ENCODE results near the gene TOM1. TPM values are rescaled to one million over a fixed set of nuclear protein-coding genes. Genes with fewer than 3 reads are reported as not detected.

TOM1 gene
- total and polyA plus RNA-seq, 2 of the 13 experiments (the other 11 are each of a cell fraction or from before 2014, with no cell fraction given): 30.8 to 87.3 TPM

GRCh38 chr22:35393116-35394010, 93.7 kb downstream of the TOM1 start (continued):
- TF ChIP-seq THAP9 (CRISPR knock-in tag; IDR thresholded peaks at IDR 0.05; ENCODE audit: borderline replicate concordance): no peak
- TF ChIP-seq FOXK2 (IDR thresholded peaks at IDR 0.05): no peak
- TF ChIP-seq BCL6 (CRISPR knock-in tag; IDR thresholded peaks at IDR 0.05): 0 out of 2 replicates have a peak, but pooled peaks have one; percentile 9
- TF ChIP-seq HOMEZ (CRISPR knock-in tag; IDR thresholded peaks at IDR 0.05; ENCODE audit: low read depth): no peak
- TF ChIP-seq HNRNPK (IDR thresholded peaks at IDR 0.05; ENCODE audit: low read depth, low read length, poor library complexity, severe bottlenecking): no peak
- 0 out of 2 replicates have a peak, but pooled peaks have one; percentile 32 for TF ChIP-seq BORCS8-MEF2B (CRISPR knock-in tag; IDR thresholded peaks at IDR 0.05)
- no peak for TF ChIP-seq ZBTB42 (CRISPR knock-in tag; IDR thresholded peaks at IDR 0.05)
- no peak for TF ChIP-seq ZMAT3 (CRISPR knock-in tag; conservative IDR thresholded peaks at IDR 0.05)
- no peak for TF ChIP-seq GRHL1 (CRISPR knock-in tag; conservative IDR thresholded peaks at IDR 0.05)
- TF ChIP-seq NR2F6 (IDR thresholded peaks at IDR 0.05): no peak
- TF ChIP-seq NR2F6 (CRISPR knock-in tag; IDR thresholded peaks at IDR 0.05): no peak
- no peak for TF ChIP-seq ZNF564 (CRISPR knock-in tag; IDR thresholded peaks at IDR 0.05)
- TF ChIP-seq ZFAT (CRISPR knock-in tag; conservative IDR thresholded peaks at IDR 0.05): no peak
- no peak for TF ChIP-seq GABPA (IDR thresholded peaks at IDR 0.05; ENCODE audit: low read depth, low read length)
- TF ChIP-seq GABPA (CRISPR knock-in tag; IDR thresholded peaks at IDR 0.05; ENCODE audit: low read depth): no peak
- TF ChIP-seq MIER2 (CRISPR knock-in tag; IDR thresholded peaks at IDR 0.05): no peak
- TF ChIP-seq HNF4A (CRISPR knock-in tag; IDR thresholded peaks at IDR 0.05): peak; percentile 37; the same call in 1 of the 2 replicates
- TF ChIP-seq ZNF570 (CRISPR knock-in tag; IDR thresholded peaks at IDR 0.05; ENCODE audit: borderline replicate concordance): no peak
- TF ChIP-seq GATAD2A (CRISPR knock-in tag; IDR thresholded peaks at IDR 0.05): no peak
- TF ChIP-seq PBX3 (CRISPR knock-in tag; IDR thresholded peaks at IDR 0.05; ENCODE audit: borderline replicate concordance): no peak
- TF ChIP-seq ZMYM3 (CRISPR knock-in tag; IDR thresholded peaks at IDR 0.05): peak; percentile 35; the same call in 1 of the 2 replicates
- no peak for TF ChIP-seq ZNF234 (CRISPR knock-in tag; conservative IDR thresholded peaks at IDR 0.05)
